ENCODE data around the gene ZBTB8B. TPM values are rescaled to one million over a fixed set of nuclear protein-coding genes. Genes with fewer than 3 reads are reported as not detected.
"Not testable (repeated sequence)": the region's sequence is repeated elsewhere in the genome, so short reads cannot be mapped to it uniquely, and the experiment has no call there.

The ZBTB8B gene
- total RNA-seq, 5 donors from 2014 or later (not counting 1 experiment from before 2014, with no cell fraction given), result 0.03 TPM; not detected in 4

DNA sequence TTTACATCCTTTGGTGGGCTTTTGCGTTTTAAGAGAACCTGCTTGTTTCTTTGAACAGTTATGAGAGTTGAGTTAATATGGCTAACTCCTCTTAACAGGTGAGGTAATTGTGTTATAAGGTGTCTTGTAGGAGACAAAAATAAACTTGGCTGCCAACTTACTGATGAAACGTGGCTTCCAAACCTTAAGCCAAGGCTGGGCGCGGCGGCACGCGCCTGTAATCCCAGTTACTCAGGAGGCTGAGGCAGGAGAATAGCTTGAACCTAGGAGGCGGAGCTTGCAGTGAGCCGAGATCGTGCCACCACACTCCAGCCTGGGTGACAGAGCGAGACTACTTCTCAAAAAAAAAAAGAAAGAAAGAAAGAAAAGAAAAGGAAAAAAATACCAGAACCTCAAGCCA is 8.1 kb downstream of the ZBTB8B start:
- H3K4me1 Mint-ChIP-seq; H3K9me3 ChIP-seq; H3K36me3 Mint-ChIP-seq; ATAC-seq (replicated peaks in 1 of 4); H3K27ac Mint-ChIP-seq; H3K36me3 ChIP-seq (ENCODE audit: control insufficient read depth in 2 of 2, extremely low read depth in 1 of 2, insufficient read depth in 1 of 2, low read length in 1 of 2); H3K27ac ChIP-seq (ENCODE audit: low read length); H3K4me3 Mint-ChIP-seq; DNase-seq; H3K4me3 ChIP-seq (ENCODE audit: control insufficient read depth in 1 of 2, extremely low read depth in 1 of 2, low read length in 1 of 2); POLR2A ChIA-PET; H3K9me3 Mint-ChIP-seq; H3K4me1 ChIP-seq (ENCODE audit: control insufficient read depth in 1 of 2, extremely low read depth in 1 of 2, insufficient read depth in 2 of 2, low read length in 2 of 2): not testable (repeated sequence)
- 90% methylated on average over 7 of the region's 11 CpGs for WGBS (ENCODE audit: insufficient coverage)
- H3K27me3 Mint-ChIP-seq, result peaks cover 26 to 36% of the 10 kb centered on the region in 2 donors
- H3K27me3 ChIP-seq (replicated peaks in 1 of 2; ENCODE audit: control insufficient read depth in 2 of 2, extremely low read depth in 1 of 2, insufficient read depth in 2 of 2, low read length in 1 of 2), result peaks cover 0 to 45% of the 10 kb centered on the region in 2 experiments
- CTCF ChIA-PET, result interaction anchor here in 1 of 2 donors (0.6 kb wide), 1 partner anchor 63 kb away, joined by 3 read pairs; no protein-coding TSS in a partner anchor

DNA sequence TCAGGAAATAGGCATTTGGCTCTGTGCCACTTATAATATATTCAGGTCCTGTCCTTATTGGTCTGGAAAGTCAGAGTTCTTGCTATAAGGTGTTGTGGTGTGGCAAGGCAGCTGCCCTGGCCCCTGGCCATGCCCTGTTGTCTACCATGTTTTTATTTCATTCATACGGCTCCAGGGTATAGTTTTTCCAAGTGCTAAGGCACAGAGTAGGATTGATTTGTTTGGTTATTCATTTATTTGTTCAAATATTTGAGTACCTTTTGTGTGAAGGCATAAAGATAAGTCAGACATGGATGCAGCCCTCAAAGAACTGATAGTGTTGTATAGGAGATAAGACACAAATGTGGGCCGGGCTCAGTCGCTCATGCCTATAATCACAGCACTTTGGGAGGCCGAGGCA is 10.1 kb downstream of the ZBTB8B start:
- Mint-ChIP-seq H3K36me3 (no peaks in the 10 kb centered on the region), H3K27ac (no peak overlapping the region), H3K4me3 (no peak overlapping the region), H3K9me3 (no peaks in the 10 kb centered on the region), H3K27me3 (peaks cover 15 to 34% of the 10 kb centered on the region in 2 donors), H3K4me1 (no peaks in the 10 kb centered on the region)
- WGBS (ENCODE audit: insufficient coverage), result 87% methylated on average over 3 of the region's 4 CpGs
- POLR2A ChIA-PET, result no interaction called here
- Histone ChIP-seq H3K27me3 (replicated peaks in 1 of 2; ENCODE audit: control insufficient read depth in 2 of 2, extremely low read depth in 1 of 2, insufficient read depth in 2 of 2, low read length in 1 of 2) (peaks cover 0 to 34% of the 10 kb centered on the region in 2 experiments), H3K36me3 (ENCODE audit: control insufficient read depth in 2 of 2, extremely low read depth in 1 of 2, insufficient read depth in 1 of 2, low read length in 1 of 2) (no peaks in the 10 kb centered on the region), H3K27ac (ENCODE audit: low read length) (no peak overlapping the region), H3K4me1 (ENCODE audit: control insufficient read depth in 1 of 2, extremely low read depth in 1 of 2, insufficient read depth in 2 of 2, low read length in 2 of 2) (no peaks in the 10 kb centered on the region), H3K4me3 (ENCODE audit: control insufficient read depth in 1 of 2, extremely low read depth in 1 of 2, low read length in 1 of 2) (no peak overlapping the region), H3K9me3 (no peaks in the 10 kb centered on the region)
- DNase-seq (no peak), ATAC-seq (replicated peaks in 1 of 4) (no peak)
- CTCF ChIA-PET, result no interaction called here

DNA sequence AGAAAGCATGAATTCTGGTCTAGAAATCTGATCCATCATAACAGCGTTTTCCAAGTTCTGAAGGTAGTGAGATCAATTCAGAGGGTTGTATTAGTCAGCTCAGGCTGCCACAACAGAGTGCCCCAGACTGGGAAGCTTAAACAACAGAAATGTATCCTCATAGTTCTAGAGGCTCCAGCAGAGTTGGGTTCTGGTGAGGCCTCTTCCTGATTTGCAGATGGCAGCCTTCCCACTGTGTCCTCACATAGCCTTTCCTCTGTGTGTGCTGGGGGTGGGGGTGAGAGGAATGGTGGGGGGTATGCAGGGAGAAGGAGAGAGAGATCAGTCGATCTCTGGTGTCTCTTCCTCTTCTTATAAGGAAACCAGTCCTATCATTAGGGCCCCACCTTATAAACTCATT is 15.1 kb downstream of the ZBTB8B start:
- H3K9me3 ChIP-seq, result no peaks in the 10 kb centered on the region
- H3K27ac Mint-ChIP-seq, result no peak overlapping the region
- no peaks in the 10 kb centered on the region for H3K36me3 Mint-ChIP-seq
- H3K27me3 Mint-ChIP-seq, result peaks cover 10 to 25% of the 10 kb centered on the region in 2 donors
- ChIA-PET CTCF (no interaction called here), POLR2A (no interaction called here)
- no peak overlapping the region for H3K27ac ChIP-seq (ENCODE audit: low read length)
- H3K36me3 ChIP-seq (ENCODE audit: control insufficient read depth in 2 of 2, extremely low read depth in 1 of 2, insufficient read depth in 1 of 2, low read length in 1 of 2), result no peaks in the 10 kb centered on the region
- no peaks in the 10 kb centered on the region for H3K4me1 ChIP-seq (ENCODE audit: control insufficient read depth in 1 of 2, extremely low read depth in 1 of 2, insufficient read depth in 2 of 2, low read length in 2 of 2)
- DNase-seq (no peak), ATAC-seq (replicated peaks in 1 of 4) (no peak)
- H3K4me1 Mint-ChIP-seq, result no peaks in the 10 kb centered on the region
- H3K4me3 Mint-ChIP-seq, result no peak overlapping the region
- WGBS (ENCODE audit: insufficient coverage), result no CpG with 5 or more reads among the region's 2 CpGs
- H3K27me3 ChIP-seq (replicated peaks in 1 of 2; ENCODE audit: control insufficient read depth in 2 of 2, extremely low read depth in 1 of 2, insufficient read depth in 2 of 2, low read length in 1 of 2), result peaks cover 0 to 9% of the 10 kb centered on the region in 2 experiments
- no peaks in the 10 kb centered on the region for H3K9me3 Mint-ChIP-seq
- no peak overlapping the region for H3K4me3 ChIP-seq (ENCODE audit: control insufficient read depth in 1 of 2, extremely low read depth in 1 of 2, low read length in 1 of 2)

- CTCF ChIA-PET, result interaction anchor here in 1 of 2 donors (0.6 kb wide), 1 partner anchor 40 kb away, joined by 6 read pairs; no protein-coding TSS in a partner anchor
- H3K4me3 Mint-ChIP-seq, result no peak overlapping the region
Observed at GRCh38 chr1:32480761-32481160, 15.9 kb downstream of the ZBTB8B start.

GRCh38 chr1:32481788-32482187 is 16.9 kb downstream of the ZBTB8B start:
- DNase-seq; H3K27me3 ChIP-seq (replicated peaks in 1 of 2; ENCODE audit: control insufficient read depth in 2 of 2, extremely low read depth in 1 of 2, insufficient read depth in 2 of 2, low read length in 1 of 2); ATAC-seq (replicated peaks in 1 of 4); H3K4me3 Mint-ChIP-seq; H3K27ac ChIP-seq (ENCODE audit: low read length); H3K9me3 ChIP-seq; H3K4me3 ChIP-seq (ENCODE audit: control insufficient read depth in 1 of 2, extremely low read depth in 1 of 2, low read length in 1 of 2); POLR2A ChIA-PET; H3K4me1 Mint-ChIP-seq; H3K4me1 ChIP-seq (ENCODE audit: control insufficient read depth in 1 of 2, extremely low read depth in 1 of 2, insufficient read depth in 2 of 2, low read length in 2 of 2); H3K27ac Mint-ChIP-seq; H3K9me3 Mint-ChIP-seq; H3K36me3 Mint-ChIP-seq; H3K36me3 ChIP-seq (ENCODE audit: control insufficient read depth in 2 of 2, extremely low read depth in 1 of 2, insufficient read depth in 1 of 2, low read length in 1 of 2): not testable (repeated sequence)
- CTCF ChIA-PET, result interaction anchor here in 1 of 2 donors (0.7 kb wide), 1 partner anchor 341 kb away, joined by 5 read pairs; no protein-coding TSS in a partner anchor
- H3K27me3 Mint-ChIP-seq, result peaks cover 7 to 15% of the 10 kb centered on the region in 2 donors
- no CpG with 5 or more reads among the region's 3 CpGs for WGBS (ENCODE audit: insufficient coverage)

More at GRCh38 chr1:32480761-32481160, 15.9 kb downstream of the ZBTB8B start:
- H3K36me3 Mint-ChIP-seq, result no peaks in the 10 kb centered on the region
- Histone ChIP-seq H3K4me3 (ENCODE audit: control insufficient read depth in 1 of 2, extremely low read depth in 1 of 2, low read length in 1 of 2) (no peak overlapping the region), H3K27ac (ENCODE audit: low read length) (no peak overlapping the region), H3K4me1 (ENCODE audit: control insufficient read depth in 1 of 2, extremely low read depth in 1 of 2, insufficient read depth in 2 of 2, low read length in 2 of 2) (no peaks in the 10 kb centered on the region), H3K9me3 (no peaks in the 10 kb centered on the region), H3K27me3 (replicated peaks in 1 of 2; ENCODE audit: control insufficient read depth in 2 of 2, extremely low read depth in 1 of 2, insufficient read depth in 2 of 2, low read length in 1 of 2) (peaks cover 0 to 8% of the 10 kb centered on the region in 2 experiments), H3K36me3 (ENCODE audit: control insufficient read depth in 2 of 2, extremely low read depth in 1 of 2, insufficient read depth in 1 of 2, low read length in 1 of 2) (no peaks in the 10 kb centered on the region)
- H3K27me3 Mint-ChIP-seq, result peaks cover 11 to 19% of the 10 kb centered on the region in 2 donors
- ATAC-seq (replicated peaks in 1 of 4) (no peak), DNase-seq (no peak)
- WGBS (ENCODE audit: insufficient coverage), result 88% methylated on average over 11 of the region's 12 CpGs
- POLR2A ChIA-PET, result no interaction called here
- H3K27ac Mint-ChIP-seq, result no peak overlapping the region
- H3K9me3 Mint-ChIP-seq, result no peaks in the 10 kb centered on the region
- no peaks in the 10 kb centered on the region for H3K4me1 Mint-ChIP-seq

DNA sequence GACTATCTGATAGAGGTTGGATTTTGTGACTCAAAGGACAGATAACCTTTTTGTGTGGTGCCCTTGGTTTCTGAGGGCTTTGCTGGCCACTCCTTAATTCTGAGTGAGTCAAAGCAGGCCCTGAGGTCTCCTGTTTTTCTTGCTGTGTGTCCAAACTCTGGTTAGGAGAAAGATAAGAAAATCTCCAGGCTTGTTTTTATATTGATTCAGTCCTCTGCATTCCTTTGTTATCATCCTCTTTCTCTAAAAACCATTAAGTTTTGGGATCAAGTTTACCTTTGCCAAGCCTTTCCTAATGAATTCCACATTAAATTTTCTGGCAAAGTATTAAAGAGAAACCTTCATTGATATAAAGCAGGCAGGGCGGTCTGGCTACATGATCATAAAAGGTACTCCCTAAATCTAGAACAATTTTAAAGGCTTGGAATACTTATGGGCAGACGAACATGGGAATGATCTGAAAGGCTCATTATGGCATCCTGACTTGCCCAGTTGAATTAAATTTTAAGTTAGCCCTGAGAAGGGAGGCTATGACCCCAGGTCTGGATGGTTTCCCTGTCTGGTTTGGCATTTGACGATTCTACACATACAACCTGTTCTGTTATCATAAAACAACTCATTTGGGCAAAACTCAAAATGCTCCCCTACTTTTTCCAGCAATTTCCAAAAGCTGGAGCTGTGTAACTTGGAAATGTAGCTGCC is 20.8 kb downstream of the ZBTB8B start:
- no peak overlapping the region for H3K27ac ChIP-seq (ENCODE audit: low read length)
- Mint-ChIP-seq H3K4me1 (no peaks in the 10 kb centered on the region), H3K4me3 (no peak overlapping the region), H3K27me3 (peaks cover 11 to 13% of the 10 kb centered on the region in 2 donors), H3K27ac (no peak overlapping the region), H3K9me3 (no peaks in the 10 kb centered on the region), H3K36me3 (no peaks in the 10 kb centered on the region)
- DNase-seq (no peak), ATAC-seq (replicated peaks in 1 of 4) (no peak)
- H3K27me3 ChIP-seq (replicated peaks in 1 of 2; ENCODE audit: control insufficient read depth in 2 of 2, extremely low read depth in 1 of 2, insufficient read depth in 2 of 2, low read length in 1 of 2), result peaks cover 0 to 8% of the 10 kb centered on the region in 2 experiments
- ChIA-PET POLR2A (no interaction called here), CTCF (no interaction called here)
- H3K9me3 ChIP-seq, result no peaks in the 10 kb centered on the region
- H3K4me1 ChIP-seq (ENCODE audit: control insufficient read depth in 1 of 2, extremely low read depth in 1 of 2, insufficient read depth in 2 of 2, low read length in 2 of 2), result no peaks in the 10 kb centered on the region
- no peaks in the 10 kb centered on the region for H3K36me3 ChIP-seq (ENCODE audit: control insufficient read depth in 2 of 2, extremely low read depth in 1 of 2, insufficient read depth in 1 of 2, low read length in 1 of 2)
- no peak overlapping the region for H3K4me3 ChIP-seq (ENCODE audit: control insufficient read depth in 1 of 2, extremely low read depth in 1 of 2, low read length in 1 of 2)
- no CpG with 5 or more reads among the region's 3 CpGs for WGBS (ENCODE audit: insufficient coverage)

Data from T-cell (primary cell).